AG09319 (cell line): ENCODE results near the gene MRC2.
A peak's percentile ranks its signal among the peaks of the same experiment; 100 is the strongest.

Experiments used
- DNase-seq: peaks from one replicate; pipeline ENCODE4 v3.0.0-alpha.2; 2010; ENCODE audit warnings: low read depth; ENCODE audit errors: extremely low read depth
- TF ChIP-seq, protein P1 (sequence below): IDR thresholded peaks from 2 replicates; pipeline ENCODE4 v1.5.1; 2011; ENCODE audit warnings: low read depth, mild to moderate bottlenecking, inconsistent platforms, low read length, moderate library complexity

Gene MRC2

DNA sequence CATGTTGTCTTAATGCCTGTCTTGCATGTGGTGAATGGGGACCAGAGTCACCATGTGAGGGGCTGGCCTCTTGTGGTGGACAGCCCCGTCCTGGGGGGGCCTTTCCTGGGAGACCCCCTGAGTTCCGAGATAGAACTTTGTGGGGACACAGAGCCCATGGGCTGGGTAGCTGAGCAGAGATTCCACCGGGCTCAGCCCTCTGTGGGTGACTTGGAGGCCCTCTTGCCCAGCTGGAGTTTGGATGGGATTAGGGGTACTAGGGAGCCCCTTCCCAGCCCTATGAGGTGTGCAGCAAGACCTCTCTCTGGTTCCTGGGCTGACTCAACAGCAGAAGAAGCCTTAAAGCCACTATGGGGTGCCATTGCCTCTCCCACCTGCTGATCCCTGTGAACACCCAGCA is 38.1 kb downstream of the MRC2 start:
- no peak for DNase-seq
- TF ChIP-seq, protein P1, sequence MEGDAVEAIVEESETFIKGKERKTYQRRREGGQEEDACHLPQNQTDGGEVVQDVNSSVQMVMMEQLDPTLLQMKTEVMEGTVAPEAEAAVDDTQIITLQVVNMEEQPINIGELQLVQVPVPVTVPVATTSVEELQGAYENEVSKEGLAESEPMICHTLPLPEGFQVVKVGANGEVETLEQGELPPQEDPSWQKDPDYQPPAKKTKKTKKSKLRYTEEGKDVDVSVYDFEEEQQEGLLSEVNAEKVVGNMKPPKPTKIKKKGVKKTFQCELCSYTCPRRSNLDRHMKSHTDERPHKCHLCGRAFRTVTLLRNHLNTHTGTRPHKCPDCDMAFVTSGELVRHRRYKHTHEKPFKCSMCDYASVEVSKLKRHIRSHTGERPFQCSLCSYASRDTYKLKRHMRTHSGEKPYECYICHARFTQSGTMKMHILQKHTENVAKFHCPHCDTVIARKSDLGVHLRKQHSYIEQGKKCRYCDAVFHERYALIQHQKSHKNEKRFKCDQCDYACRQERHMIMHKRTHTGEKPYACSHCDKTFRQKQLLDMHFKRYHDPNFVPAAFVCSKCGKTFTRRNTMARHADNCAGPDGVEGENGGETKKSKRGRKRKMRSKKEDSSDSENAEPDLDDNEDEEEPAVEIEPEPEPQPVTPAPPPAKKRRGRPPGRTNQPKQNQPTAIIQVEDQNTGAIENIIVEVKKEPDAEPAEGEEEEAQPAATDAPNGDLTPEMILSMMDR: no peak

DNA sequence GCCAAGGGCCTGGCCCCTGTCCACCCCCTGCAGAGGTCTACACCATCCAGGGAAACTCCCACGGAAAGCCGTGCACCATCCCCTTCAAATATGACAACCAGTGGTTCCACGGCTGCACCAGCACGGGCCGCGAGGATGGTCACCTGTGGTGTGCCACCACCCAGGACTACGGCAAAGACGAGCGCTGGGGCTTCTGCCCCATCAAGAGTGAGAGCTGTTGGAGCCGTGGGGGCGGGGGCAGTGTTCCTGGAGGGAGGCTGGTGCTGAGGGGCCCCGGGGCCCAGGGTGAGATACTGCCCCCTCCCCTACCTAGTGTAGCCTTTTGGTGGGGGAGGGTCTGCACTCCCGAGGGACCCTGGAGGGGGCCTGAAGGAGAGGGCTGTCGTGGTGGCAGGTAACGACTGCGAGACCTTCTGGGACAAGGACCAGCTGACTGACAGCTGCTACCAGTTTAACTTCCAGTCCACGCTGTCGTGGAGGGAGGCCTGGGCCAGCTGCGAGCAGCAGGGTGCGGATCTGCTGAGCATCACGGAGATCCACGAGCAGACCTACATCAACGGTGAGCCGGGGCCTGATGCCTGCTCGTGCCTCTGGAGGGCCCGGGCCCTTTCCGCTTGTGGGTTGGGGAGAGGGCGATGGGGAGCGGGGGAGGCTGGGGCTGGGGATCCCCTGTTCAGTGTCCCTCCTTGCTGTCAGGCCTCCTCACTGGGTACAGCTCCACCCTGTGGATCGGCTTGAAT is 38.8 kb downstream of the MRC2 start:
- TF ChIP-seq, protein P1: no peak
- no peak for DNase-seq

DNA sequence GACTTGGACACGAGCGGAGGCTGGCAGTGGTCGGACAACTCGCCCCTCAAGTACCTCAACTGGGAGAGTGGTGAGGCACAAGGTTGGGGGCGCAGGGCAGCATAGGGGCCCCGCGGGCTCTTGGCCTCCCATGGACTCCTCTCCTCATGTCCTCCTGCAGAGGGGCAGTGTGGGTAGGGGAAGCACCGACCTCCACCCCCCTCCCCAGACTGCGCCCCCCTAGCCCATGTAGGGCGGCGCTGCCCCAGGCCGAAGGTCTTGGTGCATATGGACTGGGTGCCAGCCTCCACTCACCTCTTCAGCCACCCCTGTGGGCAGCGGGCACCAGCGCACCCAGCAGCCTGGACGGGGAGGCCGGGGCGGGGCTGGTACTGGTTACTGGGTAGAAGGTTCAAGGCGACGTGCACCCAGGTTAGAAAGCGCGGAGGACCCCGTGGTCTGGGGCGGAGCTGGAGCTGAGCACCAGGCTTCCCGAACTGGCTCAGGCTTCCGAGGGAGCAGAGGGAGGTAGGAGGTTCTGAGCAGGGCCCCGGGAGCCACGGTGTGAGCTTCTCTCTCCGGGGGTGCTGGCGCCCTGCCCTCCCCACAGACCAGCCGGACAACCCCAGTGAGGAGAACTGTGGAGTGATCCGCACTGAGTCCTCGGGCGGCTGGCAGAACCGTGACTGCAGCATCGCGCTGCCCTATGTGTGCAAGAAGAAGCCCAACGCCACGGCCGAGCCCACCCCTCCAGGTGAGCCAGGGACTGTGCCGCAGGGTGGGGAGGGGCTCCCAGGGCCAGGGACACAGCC is 39.5 kb downstream of the MRC2 start:
- no peak for DNase-seq
- TF ChIP-seq, protein P1: no peak

DNA sequence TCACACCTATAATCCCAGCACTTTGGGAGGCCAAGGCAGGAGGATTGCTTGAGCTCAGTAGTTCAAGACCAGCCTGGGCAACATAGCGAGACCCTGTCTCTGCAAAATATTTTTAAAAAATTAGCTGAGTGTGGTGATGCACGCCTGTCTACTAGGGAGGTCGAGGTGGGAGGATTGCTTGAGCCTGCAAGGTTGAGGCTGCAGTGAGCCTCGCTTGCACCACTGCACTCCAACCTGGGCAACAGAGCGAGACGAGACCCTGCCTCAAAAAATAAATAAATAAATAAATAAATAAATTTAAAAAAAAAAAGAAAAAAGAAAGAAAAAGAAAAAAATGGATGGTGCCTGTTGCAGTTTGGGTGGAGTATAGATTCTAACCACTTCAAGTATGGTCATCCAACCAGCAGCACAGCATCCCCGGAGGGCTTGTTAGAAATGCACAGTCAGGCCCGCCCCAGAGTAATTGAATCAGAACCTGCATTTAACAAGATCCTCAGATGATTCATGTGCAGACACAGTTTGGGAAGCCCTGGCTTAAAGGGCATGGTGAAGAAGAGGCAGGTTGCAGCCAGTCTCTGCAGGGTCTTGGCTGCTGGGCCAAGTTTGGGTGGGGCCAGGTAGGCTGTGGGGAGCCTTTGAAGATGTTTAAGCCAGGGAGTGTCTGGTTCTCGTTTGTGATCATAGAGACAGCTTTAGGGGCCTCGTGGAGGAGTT is 40.8 kb downstream of the MRC2 start:
- TF ChIP-seq, protein P1: no peak
- peak; percentile 38 for DNase-seq

GRCh38 chr17:62670202-62670821 is 42.8 kb downstream of the MRC2 start:
- TF ChIP-seq, protein P1: no peak
- no peak for DNase-seq

GRCh38 chr17:62671553-62671952 is 44.1 kb downstream of the MRC2 start:
- DNase-seq: no peak
- TF ChIP-seq, protein P1: no peak

- TF ChIP-seq, protein P1: no peak
- no peak for DNase-seq
Measured at GRCh38 chr17:62672957-62673356, 45.5 kb downstream of the MRC2 start.
